A549 treated with GW870086 at 1 μM for 4 hours (cell line): Measurements from ENCODE around the gene TULP3. TPM values are rescaled to one million over a fixed set of nuclear protein-coding genes. Genes with fewer than 3 reads are reported as not detected.

Source experiments
- total RNA-seq: library from RNA; stranded (reverse); fragments of 200-300 nt; extraction: Qiagen RNA extraction; gene quantifications from 5 replicates; pipeline ENCODE4 v1.2.3, GENCODE V29; 2022; ENCODE audit warnings: low read depth

Gene TULP3, protein sequence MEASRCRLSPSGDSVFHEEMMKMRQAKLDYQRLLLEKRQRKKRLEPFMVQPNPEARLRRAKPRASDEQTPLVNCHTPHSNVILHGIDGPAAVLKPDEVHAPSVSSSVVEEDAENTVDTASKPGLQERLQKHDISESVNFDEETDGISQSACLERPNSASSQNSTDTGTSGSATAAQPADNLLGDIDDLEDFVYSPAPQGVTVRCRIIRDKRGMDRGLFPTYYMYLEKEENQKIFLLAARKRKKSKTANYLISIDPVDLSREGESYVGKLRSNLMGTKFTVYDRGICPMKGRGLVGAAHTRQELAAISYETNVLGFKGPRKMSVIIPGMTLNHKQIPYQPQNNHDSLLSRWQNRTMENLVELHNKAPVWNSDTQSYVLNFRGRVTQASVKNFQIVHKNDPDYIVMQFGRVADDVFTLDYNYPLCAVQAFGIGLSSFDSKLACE
- 15.9 to 20.1 TPM (median 19.3 TPM) in 5 replicates for total RNA-seq

GRCh38 chr12:2890388-2891239 is at the start of gene TULP3:
TSS of gene TULP3 (plus strand) at chr12:2890891. CDS start at chr12:2890948, 57 bp downstream.

DNA sequence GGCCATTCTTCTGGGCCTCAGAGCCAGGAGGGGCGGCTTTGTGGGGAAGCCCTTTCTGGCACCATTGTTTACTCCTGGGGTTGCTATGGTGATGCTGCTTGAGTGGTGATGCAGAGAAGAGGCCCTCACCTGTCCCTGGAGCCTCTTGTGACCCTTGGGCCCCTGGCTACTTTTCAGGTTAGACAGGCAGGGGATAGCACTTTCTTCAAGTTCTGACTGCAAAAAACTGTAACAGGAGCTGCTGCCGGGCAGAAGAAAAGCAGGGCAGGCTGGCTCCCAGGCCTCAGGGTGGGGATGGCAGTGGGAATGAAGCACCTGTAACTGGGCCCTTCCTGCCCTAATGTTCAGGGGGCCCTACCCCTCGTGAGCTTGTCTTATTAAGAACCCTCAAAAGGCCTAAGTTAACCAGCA is 33.7 kb upstream of the TULP3 start, which contains the start of gene TEX52:
TEX52 (minus strand) TSS at position 19 of the 411 bp plus-strand sequence; CDS start at position 6, 13 bp downstream.

GRCh38 chr12:2877047-2877952 is 13.4 kb upstream of the TULP3 start, which contains the start of the genes FOXM1 and RHNO1:
TSS of gene FOXM1 (minus strand) at chr12:2877174. CDS start at chr12:2874478, 2,696 bp downstream.
TSS of gene RHNO1 (plus strand) at chr12:2877223. CDS start at chr12:2885367, 8,144 bp downstream.

GRCh38 chr12:2959192-2959504 is 68.5 kb downstream of the TULP3 start, which contains the start of gene TEAD4:
TSS of gene TEAD4 (plus strand) at chr12:2959397.

Other genes with a start within 250 kb of the TULP3 start
- gene FKBP4, start 95.9 kb upstream of the TULP3 start, total RNA-seq, result 88.5 to 107 TPM (median 103 TPM) in 5 replicates
- gene ITFG2, start 78.2 kb upstream of the TULP3 start, total RNA-seq, result 12.9 to 18.3 TPM (median 14.5 TPM) in 5 replicates
- gene NRIP2, start 55.9 kb upstream of the TULP3 start, total RNA-seq, result not detected in 5 replicates
- gene TEX52, start 33.9 kb upstream of the TULP3 start, total RNA-seq, result not detected in 5 replicates
- gene FOXM1, start 13.7 kb upstream of the TULP3 start, total RNA-seq, result 81.4 to 98.0 TPM (median 90.6 TPM) in 5 replicates
- 35.9 to 44.3 TPM (median 42.5 TPM) in 5 replicates for gene RHNO1, start 13.7 kb upstream of the TULP3 start, total RNA-seq
- 36.6 to 46.0 TPM (median 45.1 TPM) in 5 replicates for gene TEAD4, start 68.5 kb downstream of the TULP3 start, total RNA-seq
- 49.2 to 69.9 TPM (median 61.4 TPM) in 5 replicates for gene TSPAN9, start 186.5 kb downstream of the TULP3 start, total RNA-seq